ENCODE data around the gene SRC.

- no peak for TF ChIP-seq GABPA (IDR thresholded peaks at IDR 0.05; ENCODE audit: low read depth)
- TF ChIP-seq, protein P1, sequence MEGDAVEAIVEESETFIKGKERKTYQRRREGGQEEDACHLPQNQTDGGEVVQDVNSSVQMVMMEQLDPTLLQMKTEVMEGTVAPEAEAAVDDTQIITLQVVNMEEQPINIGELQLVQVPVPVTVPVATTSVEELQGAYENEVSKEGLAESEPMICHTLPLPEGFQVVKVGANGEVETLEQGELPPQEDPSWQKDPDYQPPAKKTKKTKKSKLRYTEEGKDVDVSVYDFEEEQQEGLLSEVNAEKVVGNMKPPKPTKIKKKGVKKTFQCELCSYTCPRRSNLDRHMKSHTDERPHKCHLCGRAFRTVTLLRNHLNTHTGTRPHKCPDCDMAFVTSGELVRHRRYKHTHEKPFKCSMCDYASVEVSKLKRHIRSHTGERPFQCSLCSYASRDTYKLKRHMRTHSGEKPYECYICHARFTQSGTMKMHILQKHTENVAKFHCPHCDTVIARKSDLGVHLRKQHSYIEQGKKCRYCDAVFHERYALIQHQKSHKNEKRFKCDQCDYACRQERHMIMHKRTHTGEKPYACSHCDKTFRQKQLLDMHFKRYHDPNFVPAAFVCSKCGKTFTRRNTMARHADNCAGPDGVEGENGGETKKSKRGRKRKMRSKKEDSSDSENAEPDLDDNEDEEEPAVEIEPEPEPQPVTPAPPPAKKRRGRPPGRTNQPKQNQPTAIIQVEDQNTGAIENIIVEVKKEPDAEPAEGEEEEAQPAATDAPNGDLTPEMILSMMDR (IDR thresholded peaks at IDR 0.05), result no peak
- no peak for TF ChIP-seq CHD2 (IDR thresholded peaks at IDR 0.05; ENCODE audit: low read length, partially characterized antibody)
- TF ChIP-seq JUND (IDR thresholded peaks at IDR 0.05), result no peak
- TF ChIP-seq, protein P2, sequence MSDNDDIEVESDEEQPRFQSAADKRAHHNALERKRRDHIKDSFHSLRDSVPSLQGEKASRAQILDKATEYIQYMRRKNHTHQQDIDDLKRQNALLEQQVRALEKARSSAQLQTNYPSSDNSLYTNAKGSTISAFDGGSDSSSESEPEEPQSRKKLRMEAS (IDR thresholded peaks at IDR 0.05; ENCODE audit: low read depth), result no peak
- TF ChIP-seq GATA2 (CRISPR knock-in tag; IDR thresholded peaks at IDR 0.05), result no peak
- TF ChIP-seq POLR2AphosphoS5 (IDR thresholded peaks at IDR 0.05; ENCODE audit: low read depth, low read length), result no peak
- no peak for TF ChIP-seq EZH2phosphoT487 (IDR thresholded peaks at IDR 0.05; ENCODE audit: borderline replicate concordance, low read depth)
- no peak for TF ChIP-seq REST (IDR thresholded peaks at IDR 0.05; ENCODE audit: low read depth, low read length)
- TF ChIP-seq FOXM1 (IDR thresholded peaks at IDR 0.05; ENCODE audit: low read depth), result no peak
Observed at GRCh38 chr20:37415118-37416085, 69.5 kb downstream of the SRC start.

Data from SK-N-SH (cell line).